HEK293 (cell line): ENCODE results near the gene AQP3.

ENCODE experiments used
- CTCF ChIP-seq: fragments of 450-650 bp; formaldehyde crosslinking; IDR thresholded peaks from 2 replicates; pipeline ENCODE4 v1.5.1; 2016; ENCODE audit warnings: missing biosample characterization, missing genetic modification characterization
- ZNF654 ChIP-seq: fragments of 450-650 bp; formaldehyde crosslinking; IDR thresholded peaks from 2 replicates; pipeline ENCODE4 v1.5.1; 2016; ENCODE audit warnings: low read depth, missing biosample characterization, missing genetic modification characterization

GRCh38 chr9:33434317-33435105 lies 12.9 kb downstream of the AQP3 start:
- TF ChIP-seq CTCF, result no peak
- no peak for TF ChIP-seq ZNF654 (tag by site-specific recombination)
